ENCODE measurements around the gene RPL13A.

- TF ChIP-seq PATZ1 (CRISPR knock-in tag; IDR thresholded peaks at IDR 0.05; ENCODE audit: borderline replicate concordance) (no peak), TOX (CRISPR knock-in tag; IDR thresholded peaks at IDR 0.05; ENCODE audit: borderline replicate concordance) (no peak), RARB (CRISPR knock-in tag; IDR thresholded peaks at IDR 0.05) (no peak), ZNF70 (CRISPR knock-in tag; IDR thresholded peaks at IDR 0.05) (no peak), ISL1 (CRISPR knock-in tag; IDR thresholded peaks at IDR 0.05) (no peak), CSRNP3 (CRISPR knock-in tag; IDR thresholded peaks at IDR 0.05) (no peak)
Observed at GRCh38 chr19:49512970-49513745, 25.8 kb downstream of the RPL13A start.

All from SK-N-SH treated with all-trans-retinoic acid at 6 μM for 48 hours (cell line).